WTC11 (cell line): ENCODE data around the gene C10orf95.

Experiments used
- FOXK1 ChIP-seq: sonication (generic); formaldehyde crosslinking; IDR thresholded peaks from 2 replicates; pipeline ENCODE4 v1.8.0; 2022; ENCODE audit warnings: mild to moderate bottlenecking, moderate library complexity, missing genetic modification reagents
- JAZF1 ChIP-seq: fragments of 250-450 bp; sonication (Bioruptor Pico); IDR thresholded peaks from 2 replicates; pipeline ENCODE4 v1.9.0; 2021; ENCODE audit warnings: moderate library complexity, mild to moderate bottlenecking, inconsistent platforms
- JUN ChIP-seq: sonication (generic); formaldehyde crosslinking; IDR thresholded peaks from 2 replicates; pipeline ENCODE4 v1.8.0; 2023; ENCODE audit warnings: mild to moderate bottlenecking, missing genetic modification reagents
- TF ChIP-seq, protein P1 (sequence below): sonication (generic); formaldehyde crosslinking; IDR thresholded peaks from 2 replicates; pipeline ENCODE4 v1.8.0; 2022; ENCODE audit warnings: mild to moderate bottlenecking, missing genetic modification reagents
- TF ChIP-seq, protein P2 (sequence below): sonication (generic); formaldehyde crosslinking; IDR thresholded peaks from 2 replicates; pipeline ENCODE4 v1.8.0; 2023; ENCODE audit warnings: missing genetic modification reagents, mild to moderate bottlenecking, borderline replicate concordance

DNA sequence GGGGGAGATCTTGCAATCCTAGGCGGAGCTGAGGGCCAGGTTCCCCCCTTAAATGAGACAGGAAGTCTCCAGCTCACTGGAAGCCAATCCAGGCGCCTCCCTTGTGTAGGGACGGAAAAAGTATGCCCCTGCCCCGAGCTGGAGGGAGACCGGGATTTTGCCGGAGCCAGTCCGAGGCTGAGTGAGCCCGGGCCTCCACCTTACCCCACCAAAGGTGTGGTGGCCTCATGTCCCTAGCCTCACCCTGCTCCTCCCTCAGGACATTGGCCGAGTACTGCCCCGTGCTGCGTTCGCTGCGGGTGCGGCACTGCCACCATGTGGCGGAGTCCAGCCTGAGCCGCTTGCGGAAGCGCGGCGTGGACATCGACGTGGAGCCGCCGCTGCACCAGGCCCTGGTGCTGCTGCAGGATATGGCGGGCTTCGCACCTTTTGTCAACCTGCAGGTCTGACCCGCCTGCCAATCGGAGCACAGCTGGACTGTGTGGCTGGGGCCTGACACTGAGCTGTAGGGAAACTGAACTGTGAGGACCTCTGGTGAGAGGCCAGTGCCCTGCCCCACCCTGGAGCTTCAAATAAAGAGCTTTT, 28.7 kb downstream of the C10orf95 start:
- TF ChIP-seq JUN (CRISPR knock-in tag) (0 out of 2 replicates have a peak, but pooled peaks have one; percentile 47), JAZF1 (no peak), FOXK1 (CRISPR knock-in tag) (peak; percentile 55; the same call in 1 of the 2 replicates)
- TF ChIP-seq, protein P1, sequence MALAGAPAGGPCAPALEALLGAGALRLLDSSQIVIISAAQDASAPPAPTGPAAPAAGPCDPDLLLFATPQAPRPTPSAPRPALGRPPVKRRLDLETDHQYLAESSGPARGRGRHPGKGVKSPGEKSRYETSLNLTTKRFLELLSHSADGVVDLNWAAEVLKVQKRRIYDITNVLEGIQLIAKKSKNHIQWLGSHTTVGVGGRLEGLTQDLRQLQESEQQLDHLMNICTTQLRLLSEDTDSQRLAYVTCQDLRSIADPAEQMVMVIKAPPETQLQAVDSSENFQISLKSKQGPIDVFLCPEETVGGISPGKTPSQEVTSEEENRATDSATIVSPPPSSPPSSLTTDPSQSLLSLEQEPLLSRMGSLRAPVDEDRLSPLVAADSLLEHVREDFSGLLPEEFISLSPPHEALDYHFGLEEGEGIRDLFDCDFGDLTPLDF (CRISPR knock-in tag): no peak
- TF ChIP-seq, protein P2, sequence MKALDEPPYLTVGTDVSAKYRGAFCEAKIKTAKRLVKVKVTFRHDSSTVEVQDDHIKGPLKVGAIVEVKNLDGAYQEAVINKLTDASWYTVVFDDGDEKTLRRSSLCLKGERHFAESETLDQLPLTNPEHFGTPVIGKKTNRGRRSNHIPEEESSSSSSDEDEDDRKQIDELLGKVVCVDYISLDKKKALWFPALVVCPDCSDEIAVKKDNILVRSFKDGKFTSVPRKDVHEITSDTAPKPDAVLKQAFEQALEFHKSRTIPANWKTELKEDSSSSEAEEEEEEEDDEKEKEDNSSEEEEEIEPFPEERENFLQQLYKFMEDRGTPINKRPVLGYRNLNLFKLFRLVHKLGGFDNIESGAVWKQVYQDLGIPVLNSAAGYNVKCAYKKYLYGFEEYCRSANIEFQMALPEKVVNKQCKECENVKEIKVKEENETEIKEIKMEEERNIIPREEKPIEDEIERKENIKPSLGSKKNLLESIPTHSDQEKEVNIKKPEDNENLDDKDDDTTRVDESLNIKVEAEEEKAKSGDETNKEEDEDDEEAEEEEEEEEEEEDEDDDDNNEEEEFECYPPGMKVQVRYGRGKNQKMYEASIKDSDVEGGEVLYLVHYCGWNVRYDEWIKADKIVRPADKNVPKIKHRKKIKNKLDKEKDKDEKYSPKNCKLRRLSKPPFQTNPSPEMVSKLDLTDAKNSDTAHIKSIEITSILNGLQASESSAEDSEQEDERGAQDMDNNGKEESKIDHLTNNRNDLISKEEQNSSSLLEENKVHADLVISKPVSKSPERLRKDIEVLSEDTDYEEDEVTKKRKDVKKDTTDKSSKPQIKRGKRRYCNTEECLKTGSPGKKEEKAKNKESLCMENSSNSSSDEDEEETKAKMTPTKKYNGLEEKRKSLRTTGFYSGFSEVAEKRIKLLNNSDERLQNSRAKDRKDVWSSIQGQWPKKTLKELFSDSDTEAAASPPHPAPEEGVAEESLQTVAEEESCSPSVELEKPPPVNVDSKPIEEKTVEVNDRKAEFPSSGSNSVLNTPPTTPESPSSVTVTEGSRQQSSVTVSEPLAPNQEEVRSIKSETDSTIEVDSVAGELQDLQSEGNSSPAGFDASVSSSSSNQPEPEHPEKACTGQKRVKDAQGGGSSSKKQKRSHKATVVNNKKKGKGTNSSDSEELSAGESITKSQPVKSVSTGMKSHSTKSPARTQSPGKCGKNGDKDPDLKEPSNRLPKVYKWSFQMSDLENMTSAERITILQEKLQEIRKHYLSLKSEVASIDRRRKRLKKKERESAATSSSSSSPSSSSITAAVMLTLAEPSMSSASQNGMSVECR: peak; percentile 90
